Measurements from ENCODE around the gene SERAC1.

DNA sequence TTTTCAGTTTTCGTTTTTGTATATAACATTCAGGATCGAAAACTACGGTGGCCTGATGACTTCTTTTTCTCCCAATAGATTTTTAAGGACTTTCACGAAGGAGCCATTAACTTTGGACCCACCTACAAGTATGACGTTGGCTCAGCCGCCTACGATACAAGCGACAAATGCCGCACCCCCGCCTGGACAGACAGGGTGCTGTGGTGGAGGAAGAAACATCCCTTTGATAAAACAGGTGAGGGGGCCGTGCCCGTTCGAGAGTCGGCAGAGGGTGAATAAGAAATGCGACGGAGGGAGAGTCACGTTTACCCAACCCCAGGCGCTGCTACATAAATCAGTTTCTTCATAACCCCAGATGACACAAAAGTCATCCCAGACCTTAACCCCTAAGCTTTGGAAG is 91.5 kb downstream of the SERAC1 start:
- TF ChIP-seq, protein P1, sequence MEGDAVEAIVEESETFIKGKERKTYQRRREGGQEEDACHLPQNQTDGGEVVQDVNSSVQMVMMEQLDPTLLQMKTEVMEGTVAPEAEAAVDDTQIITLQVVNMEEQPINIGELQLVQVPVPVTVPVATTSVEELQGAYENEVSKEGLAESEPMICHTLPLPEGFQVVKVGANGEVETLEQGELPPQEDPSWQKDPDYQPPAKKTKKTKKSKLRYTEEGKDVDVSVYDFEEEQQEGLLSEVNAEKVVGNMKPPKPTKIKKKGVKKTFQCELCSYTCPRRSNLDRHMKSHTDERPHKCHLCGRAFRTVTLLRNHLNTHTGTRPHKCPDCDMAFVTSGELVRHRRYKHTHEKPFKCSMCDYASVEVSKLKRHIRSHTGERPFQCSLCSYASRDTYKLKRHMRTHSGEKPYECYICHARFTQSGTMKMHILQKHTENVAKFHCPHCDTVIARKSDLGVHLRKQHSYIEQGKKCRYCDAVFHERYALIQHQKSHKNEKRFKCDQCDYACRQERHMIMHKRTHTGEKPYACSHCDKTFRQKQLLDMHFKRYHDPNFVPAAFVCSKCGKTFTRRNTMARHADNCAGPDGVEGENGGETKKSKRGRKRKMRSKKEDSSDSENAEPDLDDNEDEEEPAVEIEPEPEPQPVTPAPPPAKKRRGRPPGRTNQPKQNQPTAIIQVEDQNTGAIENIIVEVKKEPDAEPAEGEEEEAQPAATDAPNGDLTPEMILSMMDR (IDR thresholded peaks at IDR 0.05) = no peak
- TF ChIP-seq POLR2AphosphoS5 (IDR thresholded peaks at IDR 0.05) (no peak), POLR2A (IDR thresholded peaks at IDR 0.05) (no peak), EP300 (IDR thresholded peaks at IDR 0.05) (no peak)

Measured in gastroesophageal sphincter (tissue), 3 donors.